Measurements from ENCODE around the gene DPP6.

DNA sequence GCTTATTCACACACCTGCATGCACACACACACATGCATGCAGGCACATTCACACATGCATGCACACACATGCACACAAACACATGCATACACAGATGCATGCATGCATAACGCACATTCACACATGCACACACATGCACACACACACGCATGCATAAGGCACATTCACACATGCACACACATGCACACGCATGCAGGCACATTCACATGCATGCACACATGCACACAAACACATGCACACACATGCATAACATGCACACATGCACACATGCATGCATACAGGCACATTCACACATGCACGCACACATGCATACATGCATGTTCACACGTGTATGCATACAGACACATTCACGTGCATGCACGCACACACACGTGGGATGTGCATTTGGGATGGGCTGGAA, 784.9 kb downstream of the DPP6 start:
- TF ChIP-seq, protein P1, sequence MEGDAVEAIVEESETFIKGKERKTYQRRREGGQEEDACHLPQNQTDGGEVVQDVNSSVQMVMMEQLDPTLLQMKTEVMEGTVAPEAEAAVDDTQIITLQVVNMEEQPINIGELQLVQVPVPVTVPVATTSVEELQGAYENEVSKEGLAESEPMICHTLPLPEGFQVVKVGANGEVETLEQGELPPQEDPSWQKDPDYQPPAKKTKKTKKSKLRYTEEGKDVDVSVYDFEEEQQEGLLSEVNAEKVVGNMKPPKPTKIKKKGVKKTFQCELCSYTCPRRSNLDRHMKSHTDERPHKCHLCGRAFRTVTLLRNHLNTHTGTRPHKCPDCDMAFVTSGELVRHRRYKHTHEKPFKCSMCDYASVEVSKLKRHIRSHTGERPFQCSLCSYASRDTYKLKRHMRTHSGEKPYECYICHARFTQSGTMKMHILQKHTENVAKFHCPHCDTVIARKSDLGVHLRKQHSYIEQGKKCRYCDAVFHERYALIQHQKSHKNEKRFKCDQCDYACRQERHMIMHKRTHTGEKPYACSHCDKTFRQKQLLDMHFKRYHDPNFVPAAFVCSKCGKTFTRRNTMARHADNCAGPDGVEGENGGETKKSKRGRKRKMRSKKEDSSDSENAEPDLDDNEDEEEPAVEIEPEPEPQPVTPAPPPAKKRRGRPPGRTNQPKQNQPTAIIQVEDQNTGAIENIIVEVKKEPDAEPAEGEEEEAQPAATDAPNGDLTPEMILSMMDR (conservative IDR thresholded peaks at IDR 0.05; ENCODE audit: low read depth, low read length), result no peak
- no peak for TF ChIP-seq EZH2 (IDR thresholded peaks at IDR 0.05; ENCODE audit: borderline replicate concordance, low read depth, low read length, poor library complexity, severe bottlenecking)

Measured in A673 (cell line).